Kidney (tissue), 14 donors: ENCODE results near the gene CASP14. TPM values are rescaled to one million over a fixed set of nuclear protein-coding genes. Genes with fewer than 3 reads are reported as not detected.
"Not testable (repeated sequence)": the region's sequence is repeated elsewhere in the genome, so short reads cannot be mapped to it uniquely, and the experiment has no call there.

Experiments
- DNase-seq, 5 donors: peaks; one replicate each; pipeline ENCODE4 v3.0.0-alpha.2; 2013 to 2020
- FAIRE-seq: peaks from 2 replicates; lab custom pipeline; 2012; peaks lifted over from hg19 to GRCh38; lab: Jason Lieb, UNC
- H3K27ac ChIP-seq, 2 donors: one replicate each; pipeline ENCODE4 v1.7.0; 2013; ENCODE audit warnings: low read depth in 2 of 2, low read length in 2 of 2, inconsistent platforms in 1 of 2
- H3K27me3 ChIP-seq: one replicate; pipeline ENCODE4 v1.7.1; 2013; ENCODE audit warnings: low read length, inconsistent platforms; ENCODE audit not compliant: control insufficient read depth, insufficient read depth
- H3K36me3 ChIP-seq, 3 donors: one replicate each; pipeline versions ENCODE4 v1.7.0 to v1.7.1; 2013; ENCODE audit warnings: low read length in 3 of 3, control low read depth in 1 of 3, inconsistent platforms in 1 of 3; ENCODE audit not compliant: insufficient read depth in 3 of 3, control insufficient read depth in 2 of 3
- H3K4me1 ChIP-seq, 3 donors: one replicate each; pipeline versions ENCODE4 v1.7.0 to v1.7.1; 2013; ENCODE audit warnings: low read length in 3 of 3, inconsistent platforms in 1 of 3, low read depth in 1 of 3; ENCODE audit not compliant: control insufficient read depth in 2 of 3, insufficient read depth in 2 of 3
- H3K4me3 ChIP-seq, 3 donors: one replicate each; pipeline versions ENCODE4 v1.7.0 to v1.8.1; 2013; ENCODE audit warnings: low read length in 3 of 3, control low read depth in 1 of 3, inconsistent platforms in 1 of 3
- H3K9ac ChIP-seq, 3 donors: one replicate each; pipeline versions ENCODE4 v1.7.0 to v1.7.1; 2013; ENCODE audit warnings: low read length in 3 of 3, control low read depth in 1 of 3, inconsistent platforms in 1 of 3
- H3K9me3 ChIP-seq, 3 donors: one replicate each; pipeline versions ENCODE4 v1.7.0 to v1.7.1; 2013; ENCODE audit warnings: low read length in 3 of 3, control low read depth in 1 of 3, inconsistent platforms in 1 of 3; ENCODE audit not compliant: control insufficient read depth in 2 of 3, insufficient read depth in 1 of 3
- intact Hi-C: fragments of 100-400 bp; cut with DNase I; formaldehyde crosslinking; loops from one replicate; pipeline ENCODE4 v1.11.1; 2022
- polyA plus RNA-seq: library from polyadenylated mRNA; stranded (reverse); fragments of 350-450 nt; fragmentation: Illumina TruSeq; extraction: RNeasy Lipid Tissue Mini Kit (QIAGEN cat#74804); gene quantifications from one replicate; pipeline ENCODE4 v1.2.3, GENCODE V29; 2014; ENCODE audit warnings: low read depth, low replicate concordance; ENCODE audit not compliant: insufficient read depth
- total RNA-seq: library from RNA; stranded (reverse); fragmentation: NEBNext Ultra II Directional; extraction: Animal tissue kit (Norgen Biotek cat#: 25700); gene quantifications from one replicate; pipeline ENCODE4 v1.2.1, GENCODE V29; 2021
- TF ChIP-seq, protein P1 (sequence below): IDR thresholded peaks from 3 replicates; pipeline ENCODE4 v1.5.1; 2012; ENCODE audit warnings: mild to moderate bottlenecking, moderate library complexity, borderline replicate concordance; ENCODE audit not compliant: insufficient read depth; ENCODE audit errors: extremely low read depth
- donor health status: control.
- donor health status: control.
- donor health status: control.
- donor health status: control.
- donor health status: control.
- donor health status: DM: yes; HTN: yes; CAD: no.
- donor health status: Normal renal cell carcinoma (clear cell type).

Gene CASP14
- total and polyA plus RNA-seq, 2 donors from 2014 or later: 0.16 TPM; not detected in 1

DNA sequence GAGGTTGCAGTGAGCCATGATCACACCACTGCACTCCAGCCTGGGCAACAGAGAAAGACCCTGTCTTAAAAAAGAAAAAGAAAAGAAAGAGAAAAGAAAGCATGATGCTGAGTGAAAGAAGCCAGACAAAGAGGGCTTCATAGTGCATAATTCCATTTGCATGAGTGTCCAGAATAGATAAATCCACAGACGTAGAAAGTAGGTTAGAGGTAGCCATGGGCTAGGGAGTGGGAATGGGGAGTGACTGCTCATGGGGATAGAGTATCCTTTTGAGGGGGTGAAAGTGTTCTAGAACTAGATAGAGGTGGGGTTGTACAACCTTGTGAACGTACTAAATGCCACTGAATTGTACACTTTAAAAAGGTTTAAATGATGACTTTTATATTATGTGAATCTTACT, 25.1 kb downstream of the CASP14 start:
- Histone ChIP-seq H3K4me3 (no peak overlapping the region), H3K9ac (no peak overlapping the region), H3K27me3 (no peaks in the 10 kb centered on the region), H3K36me3 (no peaks in the 10 kb centered on the region), H3K9me3 (no peaks in the 10 kb centered on the region), H3K4me1 (no peaks in the 10 kb centered on the region), H3K27ac (no peak overlapping the region)
- TF ChIP-seq, protein P1, sequence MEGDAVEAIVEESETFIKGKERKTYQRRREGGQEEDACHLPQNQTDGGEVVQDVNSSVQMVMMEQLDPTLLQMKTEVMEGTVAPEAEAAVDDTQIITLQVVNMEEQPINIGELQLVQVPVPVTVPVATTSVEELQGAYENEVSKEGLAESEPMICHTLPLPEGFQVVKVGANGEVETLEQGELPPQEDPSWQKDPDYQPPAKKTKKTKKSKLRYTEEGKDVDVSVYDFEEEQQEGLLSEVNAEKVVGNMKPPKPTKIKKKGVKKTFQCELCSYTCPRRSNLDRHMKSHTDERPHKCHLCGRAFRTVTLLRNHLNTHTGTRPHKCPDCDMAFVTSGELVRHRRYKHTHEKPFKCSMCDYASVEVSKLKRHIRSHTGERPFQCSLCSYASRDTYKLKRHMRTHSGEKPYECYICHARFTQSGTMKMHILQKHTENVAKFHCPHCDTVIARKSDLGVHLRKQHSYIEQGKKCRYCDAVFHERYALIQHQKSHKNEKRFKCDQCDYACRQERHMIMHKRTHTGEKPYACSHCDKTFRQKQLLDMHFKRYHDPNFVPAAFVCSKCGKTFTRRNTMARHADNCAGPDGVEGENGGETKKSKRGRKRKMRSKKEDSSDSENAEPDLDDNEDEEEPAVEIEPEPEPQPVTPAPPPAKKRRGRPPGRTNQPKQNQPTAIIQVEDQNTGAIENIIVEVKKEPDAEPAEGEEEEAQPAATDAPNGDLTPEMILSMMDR: no peak
- no peak for FAIRE-seq
- intact Hi-C loops: no loop called here
- DNase-seq: no peak

DNA sequence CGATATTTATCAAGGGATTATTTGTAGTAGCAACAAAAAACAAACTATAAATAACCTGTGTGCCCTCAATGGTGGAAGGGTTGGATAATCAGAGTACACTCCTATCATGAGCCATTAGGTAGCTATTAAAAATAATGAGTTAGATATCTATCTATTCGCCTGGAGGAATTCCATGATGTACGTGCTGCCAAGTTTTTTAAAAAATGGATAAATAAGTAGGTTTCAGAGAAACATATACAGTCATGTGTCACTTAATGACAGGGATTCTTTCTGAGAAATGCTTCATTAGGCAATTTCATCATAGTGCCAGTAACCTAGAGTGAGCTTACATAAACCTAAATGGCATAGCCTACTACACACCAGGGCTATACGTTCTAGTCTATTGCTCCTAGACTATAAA, 26.5 kb downstream of the CASP14 start:
- TF ChIP-seq, protein P1: no peak
- Histone ChIP-seq H3K4me3 (no peak overlapping the region), H3K9me3 (no peaks in the 10 kb centered on the region), H3K27me3 (no peaks in the 10 kb centered on the region), H3K36me3 (no peaks in the 10 kb centered on the region), H3K4me1 (no peaks in the 10 kb centered on the region), H3K27ac (no peak overlapping the region), H3K9ac (no peak overlapping the region)
- DNase-seq (no peak), FAIRE-seq (no peak)
- intact Hi-C loops: no loop called here

DNA sequence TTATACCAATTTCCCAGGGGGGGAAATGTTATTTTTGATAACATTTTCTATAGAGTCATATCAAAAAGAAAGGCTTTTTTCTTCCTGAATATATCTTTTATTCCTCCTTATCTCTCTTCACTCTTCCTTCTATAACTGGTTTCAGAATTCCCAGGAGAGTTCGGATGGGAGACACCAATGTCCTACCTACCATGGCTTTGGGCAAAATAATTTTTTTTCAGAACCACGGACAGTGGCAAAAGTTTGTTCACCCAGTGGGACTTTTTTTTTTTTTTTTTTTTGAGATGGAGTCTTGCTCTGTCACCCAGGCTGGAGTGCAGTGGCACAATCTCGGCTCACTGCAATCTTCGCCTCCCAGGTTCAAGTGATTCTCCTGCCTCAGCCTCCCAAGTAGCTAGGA, 30.7 kb downstream of the CASP14 start:
- not testable (repeated sequence) for H3K36me3 ChIP-seq, H3K27me3 ChIP-seq, H3K9ac ChIP-seq, H3K9me3 ChIP-seq, H3K27ac ChIP-seq, H3K4me3 ChIP-seq, H3K4me1 ChIP-seq, FAIRE-seq
- intact Hi-C loops: loop anchor here (10.0 kb wide), 1 partner anchor 475 kb away; no protein-coding TSS in a partner anchor
- peak in 2 of 5 donors; percentile 13 to 19 for DNase-seq

DNA sequence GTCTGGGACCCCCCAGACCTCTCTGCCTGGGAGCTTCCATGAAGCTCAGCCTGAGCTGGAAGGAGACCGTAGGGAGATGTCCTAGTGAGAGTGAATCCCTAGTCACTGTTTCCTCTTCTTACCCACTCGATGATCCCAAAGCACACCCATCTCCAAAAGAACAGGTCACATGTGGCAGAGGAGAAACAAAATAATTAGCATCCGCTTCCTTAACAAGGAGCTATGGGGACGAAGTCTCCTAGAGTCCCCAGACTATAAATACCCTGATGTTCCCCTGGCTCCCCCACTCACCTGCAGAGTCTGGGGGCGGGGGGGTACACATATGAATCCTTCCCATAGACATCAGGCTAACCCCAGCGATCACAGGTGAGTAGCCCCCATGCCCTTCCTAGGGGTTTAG, 32.6 kb downstream of the CASP14 start, which contains the start of gene OR1I1:
Gene OR1I1, plus strand, starts transcription at position 301 of the 400 bp plus-strand sequence. CDS start 4,855 bp downstream, outside the sequence.
- Histone ChIP-seq H3K4me1 (no peaks in the 10 kb centered on the region), H3K9me3 (no peaks in the 10 kb centered on the region), H3K36me3 (no peaks in the 10 kb centered on the region), H3K9ac (no peak within 1 kb of the TSS), H3K27ac (no peak within 1 kb of the TSS), H3K27me3 (no peaks in the 10 kb centered on the region), H3K4me3 (no peak within 1 kb of the TSS)
- TF ChIP-seq, protein P1: no peak
- FAIRE-seq: no peak
- intact Hi-C loops: loop anchor here (10.0 kb wide), 1 partner anchor 473 kb away; no protein-coding TSS in a partner anchor
- DNase-seq: no peak
